Endodermal cell (in vitro differentiated cells): ENCODE measurements around the gene PTPN9. TPM values are rescaled to one million over a fixed set of nuclear protein-coding genes. Genes with fewer than 3 reads are reported as not detected.

Source experiments
- DNase-seq: peaks from one replicate; pipeline ENCODE4 v3.0.0-alpha.2; 2017
- H3K27ac ChIP-seq: 2 replicates; pipeline ENCODE4 v1.5.1; 2013; ENCODE audit warnings: mild to moderate bottlenecking, low read depth, low read length, moderate library complexity
- H3K27me3 ChIP-seq: 2 replicates; pipeline ENCODE4 v1.6.1; 2013; ENCODE audit warnings: mild to moderate bottlenecking, low read length, moderate library complexity; ENCODE audit not compliant: insufficient read depth, control insufficient read depth, poor library complexity, severe bottlenecking
- H3K36me3 ChIP-seq: 2 replicates; pipeline ENCODE4 v1.7.0; 2013; ENCODE audit warnings: mild to moderate bottlenecking, low read length, moderate library complexity; ENCODE audit not compliant: control insufficient read depth, insufficient read depth
- H3K4me1 ChIP-seq: one replicate; pipeline ENCODE4 v1.7.0; 2013; ENCODE audit warnings: low read length; ENCODE audit not compliant: control insufficient read depth, insufficient read depth
- H3K4me3 ChIP-seq: 2 replicates; pipeline ENCODE4 v1.5.1; 2013; ENCODE audit warnings: mild to moderate bottlenecking, low read length, moderate library complexity
- H3K9ac ChIP-seq: 2 replicates; pipeline ENCODE4 v1.6.1; 2013; ENCODE audit warnings: mild to moderate bottlenecking, low read length, moderate library complexity; ENCODE audit not compliant: poor library complexity, severe bottlenecking; ENCODE audit errors: extremely low read depth
- H3K9me3 ChIP-seq: 2 replicates; pipeline ENCODE4 v1.6.1; 2013; ENCODE audit warnings: mild to moderate bottlenecking, low read length, moderate library complexity; ENCODE audit not compliant: control insufficient read depth
- H3K27ac Mint-ChIP-seq: 2 replicates; pipeline ENCODE4 v1.8.0; 2020; ENCODE audit warnings: mixed read lengths
- H3K27me3 Mint-ChIP-seq: 2 replicates; pipeline ENCODE4 v1.8.0; 2021; ENCODE audit warnings: mild to moderate bottlenecking, mixed read lengths; ENCODE audit not compliant: insufficient read depth
- H3K36me3 Mint-ChIP-seq: 2 replicates; pipeline ENCODE4 v1.8.0; 2020; ENCODE audit warnings: low read depth, mixed read lengths
- H3K4me1 Mint-ChIP-seq: 2 replicates; pipeline ENCODE4 v1.8.0; 2020; ENCODE audit warnings: mixed read lengths
- H3K4me3 Mint-ChIP-seq: 2 replicates; pipeline ENCODE4 v1.8.0; 2020; ENCODE audit warnings: mild to moderate bottlenecking, moderate library complexity, mixed read lengths
- H3K9me3 Mint-ChIP-seq: 2 replicates; pipeline ENCODE4 v1.8.0; 2020; ENCODE audit warnings: mild to moderate bottlenecking, mixed read lengths
- WGBS, 2 experiments: methylation state at CpG; one replicate each; pipeline versions ENCODE4 v1.1.5 to v1.1.7; 2013; ENCODE audit warnings: missing lambda C conversion rate in 2 of 2, mixed read lengths in 1 of 2; ENCODE audit not compliant: insufficient coverage in 1 of 2, insufficient read length in 1 of 2; 5-methylcytosine and 5-hydroxymethylcytosine counted together
- total RNA-seq, 2 donors: library from RNA; stranded (reverse); fragmentation: NEBNext Ultra II Directional in 1 of 2; extraction: Animal tissue kit (Norgen Biotek cat#: 25700) in 1 of 2; gene quantifications; 2 replicates in 1 of 2; 3 replicates in 1 of 2; pipeline ENCODE4 v1.2.1, GENCODE V29; 2021
- TF ChIP-seq, protein P1 (sequence below): fragments of 200-600 bp; sonication (generic); conservative IDR thresholded peaks from 2 replicates; pipeline ENCODE4 v1.5.0; 2021; ENCODE audit warnings: antibody characterized with exemption, mild to moderate bottlenecking

The PTPN9 gene
- total RNA-seq, 2 donors from 2014 or later: 49.1 to 53.5 TPM

DNA sequence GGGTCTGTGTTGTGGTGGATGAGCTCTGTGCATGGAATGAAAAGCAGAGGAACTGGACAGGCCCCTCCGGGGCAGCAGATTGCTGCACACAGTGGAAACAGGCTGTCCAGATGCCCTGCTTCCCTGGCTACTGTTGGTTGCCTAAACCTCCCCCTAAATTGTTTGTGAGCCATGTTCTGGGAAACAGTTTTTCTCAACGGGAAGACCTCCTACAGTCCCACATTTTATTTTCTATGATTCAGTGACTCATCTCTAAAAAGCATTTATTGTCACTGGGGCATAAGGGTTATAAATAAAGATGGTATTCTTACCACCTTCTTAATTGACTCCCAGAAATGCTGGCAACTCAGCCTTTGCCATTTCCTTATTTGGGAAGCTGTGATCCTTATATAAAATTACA lies 20.3 kb upstream of the PTPN9 start:
- 91% methylated on average over 2 of the region's 2 CpGs; no CpG with 5 or more reads in 1 of the 2 experiments for WGBS, 2 experiments
- H3K36me3 Mint-ChIP-seq: peaks cover 49% of the 10 kb centered on the region

DNA sequence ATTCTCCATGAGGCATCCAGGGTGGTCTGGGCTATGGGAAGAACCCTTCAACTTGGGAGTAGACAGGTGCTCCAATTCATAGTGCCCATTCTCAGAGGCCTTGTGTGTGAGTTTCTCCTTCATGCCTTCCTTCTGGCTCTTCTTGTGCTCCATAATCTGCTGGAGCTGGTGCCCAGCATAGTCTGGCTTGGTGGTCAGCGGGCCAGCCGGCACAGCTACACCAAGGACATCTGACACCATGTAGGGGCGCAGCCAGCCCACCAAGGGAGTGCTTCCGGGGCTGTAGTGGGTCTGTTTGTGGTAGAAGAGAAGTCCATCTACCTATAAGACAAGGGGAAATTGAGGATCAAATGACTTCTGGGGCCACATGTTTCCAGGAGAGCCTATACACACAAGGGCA lies 19.2 kb upstream of the PTPN9 start:
- H3K9me3 Mint-ChIP-seq: no peaks in the 10 kb centered on the region
- H3K27me3 Mint-ChIP-seq: no peaks in the 10 kb centered on the region
- peak overlapping the region; percentile 30 for H3K27ac Mint-ChIP-seq
- WGBS, 2 experiments: 95% methylated on average over 4 of the region's 4 CpGs; no CpG with 5 or more reads in 1 of the 2 experiments
- H3K27ac ChIP-seq: no peak overlapping the region
- no peak overlapping the region for H3K4me3 Mint-ChIP-seq
- no peaks in the 10 kb centered on the region for H3K9me3 ChIP-seq
- peaks cover 6% of the 10 kb centered on the region for H3K4me1 ChIP-seq
- no peaks in the 10 kb centered on the region for H3K27me3 ChIP-seq
- TF ChIP-seq, protein P1, sequence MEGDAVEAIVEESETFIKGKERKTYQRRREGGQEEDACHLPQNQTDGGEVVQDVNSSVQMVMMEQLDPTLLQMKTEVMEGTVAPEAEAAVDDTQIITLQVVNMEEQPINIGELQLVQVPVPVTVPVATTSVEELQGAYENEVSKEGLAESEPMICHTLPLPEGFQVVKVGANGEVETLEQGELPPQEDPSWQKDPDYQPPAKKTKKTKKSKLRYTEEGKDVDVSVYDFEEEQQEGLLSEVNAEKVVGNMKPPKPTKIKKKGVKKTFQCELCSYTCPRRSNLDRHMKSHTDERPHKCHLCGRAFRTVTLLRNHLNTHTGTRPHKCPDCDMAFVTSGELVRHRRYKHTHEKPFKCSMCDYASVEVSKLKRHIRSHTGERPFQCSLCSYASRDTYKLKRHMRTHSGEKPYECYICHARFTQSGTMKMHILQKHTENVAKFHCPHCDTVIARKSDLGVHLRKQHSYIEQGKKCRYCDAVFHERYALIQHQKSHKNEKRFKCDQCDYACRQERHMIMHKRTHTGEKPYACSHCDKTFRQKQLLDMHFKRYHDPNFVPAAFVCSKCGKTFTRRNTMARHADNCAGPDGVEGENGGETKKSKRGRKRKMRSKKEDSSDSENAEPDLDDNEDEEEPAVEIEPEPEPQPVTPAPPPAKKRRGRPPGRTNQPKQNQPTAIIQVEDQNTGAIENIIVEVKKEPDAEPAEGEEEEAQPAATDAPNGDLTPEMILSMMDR: no peak
- H3K4me3 ChIP-seq: no peak overlapping the region
- H3K4me1 Mint-ChIP-seq: peaks cover 8% of the 10 kb centered on the region
- H3K9ac ChIP-seq: no peak overlapping the region
- peaks cover 44% of the 10 kb centered on the region for H3K36me3 Mint-ChIP-seq
- peaks cover 57% of the 10 kb centered on the region for H3K36me3 ChIP-seq
- no peak for DNase-seq

More for the DNA sequence above, 20.3 kb upstream of the PTPN9 start:
- Histone ChIP-seq H3K27me3 (no peaks in the 10 kb centered on the region), H3K9me3 (no peaks in the 10 kb centered on the region), H3K36me3 (peaks cover 61% of the 10 kb centered on the region), H3K4me3 (no peak overlapping the region), H3K4me1 (peaks cover 6% of the 10 kb centered on the region), H3K9ac (no peak overlapping the region), H3K27ac (no peak overlapping the region)
- Mint-ChIP-seq H3K4me1 (peaks cover 8% of the 10 kb centered on the region), H3K27ac (no peak overlapping the region), H3K4me3 (no peak overlapping the region), H3K27me3 (no peaks in the 10 kb centered on the region), H3K9me3 (no peaks in the 10 kb centered on the region)
- DNase-seq: no peak
- TF ChIP-seq, protein P1: no peak

DNA sequence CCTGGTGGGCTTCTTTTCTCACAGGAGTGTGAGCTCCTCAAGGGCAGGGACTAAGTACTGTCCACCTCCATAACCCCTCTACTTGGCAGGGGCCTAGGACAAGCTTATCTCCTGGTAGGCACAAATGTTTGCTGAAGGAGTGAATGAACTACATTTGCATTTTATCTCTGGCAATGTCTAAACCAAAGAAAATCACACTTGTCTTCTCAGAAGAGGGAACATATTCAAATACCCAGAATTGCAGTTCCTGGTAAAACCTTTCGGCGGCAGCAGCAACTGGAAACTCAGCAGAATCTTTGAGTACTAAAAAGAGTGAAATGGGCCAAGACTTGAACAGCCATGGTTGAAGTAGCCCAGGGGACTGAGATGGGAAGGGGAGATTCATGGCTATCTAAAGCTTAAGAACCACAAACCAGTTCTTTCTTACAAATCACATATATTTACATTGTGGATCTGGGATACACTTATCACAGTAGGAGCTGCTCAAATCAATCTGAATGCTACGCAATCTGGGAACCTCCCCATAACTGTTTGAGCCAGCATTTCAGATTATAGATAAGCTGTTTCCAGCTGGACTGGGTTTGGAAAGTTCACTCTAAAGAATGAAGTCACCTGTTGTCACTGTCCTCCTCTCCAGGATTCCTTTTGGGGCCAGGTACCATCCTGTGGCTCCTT lies 18.7 kb upstream of the PTPN9 start:
- WGBS, 2 experiments: 86 to 90% methylated on average over 2 to 3 of the region's 3 CpGs
- peaks cover 57% of the 10 kb centered on the region for H3K36me3 ChIP-seq
- TF ChIP-seq, protein P1: peak; percentile 72
- H3K4me3 ChIP-seq: no peak overlapping the region
- H3K9ac ChIP-seq: no peak overlapping the region
- Mint-ChIP-seq H3K4me1 (peaks cover 8% of the 10 kb centered on the region), H3K36me3 (peaks cover 46% of the 10 kb centered on the region), H3K27me3 (no peaks in the 10 kb centered on the region), H3K4me3 (no peak overlapping the region), H3K9me3 (no peaks in the 10 kb centered on the region), H3K27ac (peak overlapping the region; percentile 22)
- peaks cover 6% of the 10 kb centered on the region for H3K4me1 ChIP-seq
- H3K27me3 ChIP-seq: no peaks in the 10 kb centered on the region
- no peaks in the 10 kb centered on the region for H3K9me3 ChIP-seq
- DNase-seq: peak; percentile 77
- no peak overlapping the region for H3K27ac ChIP-seq
